Stimulated activated memory B cell treated with anti-CD40 and anti-IgM and Interleukin-4, amounts not matched to agents 10 μg/mL and 1 μg/mL and 100 μg/mL, for 72 hours (primary cell): ENCODE measurements around the gene NAPG.
A peak's percentile ranks its signal among the peaks of the same experiment; 100 is the strongest.

ENCODE experiments used
- ATAC-seq: fragments of 150-1000 bp; cut with Tn5 transposase; 2 replicates; pipeline ENCODE4 v1.10.0; 2021
- H3K27ac Mint-ChIP-seq: one replicate; pipeline ENCODE4 v1.8.0; 2022; ENCODE audit warnings: mild to moderate bottlenecking, mixed read lengths
- H3K27me3 Mint-ChIP-seq: one replicate; pipeline ENCODE4 v1.8.0; 2022; ENCODE audit warnings: mixed read lengths
- H3K36me3 Mint-ChIP-seq: one replicate; pipeline ENCODE4 v1.8.0; 2022; ENCODE audit warnings: mixed read lengths
- H3K4me1 Mint-ChIP-seq: one replicate; pipeline ENCODE4 v1.8.0; 2022; ENCODE audit warnings: mixed read lengths
- H3K4me3 Mint-ChIP-seq: one replicate; pipeline ENCODE4 v1.8.0; 2022; ENCODE audit warnings: mild to moderate bottlenecking, moderate library complexity, mixed read lengths
- H3K9me3 Mint-ChIP-seq: one replicate; pipeline ENCODE4 v1.8.0; 2022; ENCODE audit warnings: mixed read lengths

The NAPG gene

GRCh38 chr18:10525697-10526560, at the start of gene NAPG:
TSS of gene NAPG (plus strand) at chr18:10526027. CDS start at chr18:10526103, 76 bp downstream.
- H3K4me3 Mint-ChIP-seq: peak within 1 kb of the TSS; percentile 98
- ATAC-seq: peak; percentile 93
- no peaks in the 10 kb centered on the region for H3K9me3 Mint-ChIP-seq
- no peaks in the 10 kb centered on the region for H3K27me3 Mint-ChIP-seq
- peaks cover 56% of the 10 kb centered on the region for H3K4me1 Mint-ChIP-seq
- no peaks in the 10 kb centered on the region for H3K36me3 Mint-ChIP-seq
- H3K27ac Mint-ChIP-seq: peak within 1 kb of the TSS; percentile 92

DNA sequence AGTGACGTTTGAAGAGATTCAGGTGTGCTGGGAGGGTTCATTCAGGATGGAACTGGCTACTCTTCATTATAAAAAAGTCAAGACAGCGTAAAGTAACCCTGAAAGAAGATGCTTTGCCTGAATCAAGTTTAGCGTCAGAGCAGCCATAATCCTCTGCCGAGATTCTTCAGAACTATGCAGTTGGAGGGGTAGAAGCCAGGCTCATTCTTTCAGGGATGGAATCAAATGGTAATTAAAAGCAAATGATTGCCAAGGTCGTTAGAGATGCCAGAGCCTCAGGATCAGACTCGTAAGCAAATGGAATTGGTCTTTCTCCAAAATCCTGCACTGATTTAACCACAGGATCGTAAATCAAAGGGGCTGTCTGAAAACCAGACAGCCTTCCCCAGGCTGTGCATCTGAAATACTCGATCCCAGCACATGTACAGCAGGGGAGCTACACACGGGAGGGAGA, 49.5 kb upstream of the NAPG start:
- peak overlapping the region; percentile 75 for H3K27ac Mint-ChIP-seq
- no peak for ATAC-seq
- no peaks in the 10 kb centered on the region for H3K9me3 Mint-ChIP-seq
- no peaks in the 10 kb centered on the region for H3K36me3 Mint-ChIP-seq
- no peaks in the 10 kb centered on the region for H3K27me3 Mint-ChIP-seq
- peak overlapping the region; percentile 21 for H3K4me3 Mint-ChIP-seq
- peaks cover 51% of the 10 kb centered on the region for H3K4me1 Mint-ChIP-seq

DNA sequence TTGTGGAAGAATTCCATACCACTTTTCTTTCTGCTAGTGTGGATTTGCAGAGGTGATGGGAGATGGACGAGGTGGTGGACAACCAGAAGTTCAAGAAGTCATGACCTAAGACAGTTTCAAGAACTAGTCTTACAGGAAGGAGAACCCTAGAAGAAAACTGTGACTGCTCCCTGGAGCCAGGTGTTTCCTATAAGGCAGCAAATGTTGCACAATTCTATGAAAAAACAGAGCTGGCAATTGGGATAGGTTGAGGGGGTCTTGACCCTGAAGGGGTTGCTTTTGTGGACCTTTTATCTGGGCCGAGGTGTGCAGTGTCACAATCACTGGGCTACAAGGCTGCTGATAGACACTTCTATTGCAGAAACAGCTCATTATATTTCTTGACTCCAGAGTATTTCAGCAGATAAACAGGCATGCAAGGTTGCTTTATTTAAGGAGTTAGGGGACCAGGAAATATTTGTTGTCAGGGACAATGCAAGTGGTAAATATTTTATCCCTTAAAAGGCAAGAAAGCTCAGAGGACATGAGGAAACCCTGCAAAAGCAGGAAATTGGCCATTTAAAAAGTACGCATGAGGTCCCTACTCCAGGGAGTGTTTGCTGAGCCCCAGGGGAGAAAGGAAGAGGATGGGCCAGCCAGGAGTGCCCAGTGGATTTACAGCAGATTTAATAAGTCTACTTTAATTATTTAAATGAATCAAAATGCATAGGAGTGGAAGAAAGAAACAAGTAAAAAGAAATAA, 48.5 kb upstream of the NAPG start:
- no peaks in the 10 kb centered on the region for H3K27me3 Mint-ChIP-seq
- no peak for ATAC-seq
- peaks cover 61% of the 10 kb centered on the region for H3K4me1 Mint-ChIP-seq
- no peak overlapping the region for H3K4me3 Mint-ChIP-seq
- H3K27ac Mint-ChIP-seq: no peak overlapping the region
- H3K9me3 Mint-ChIP-seq: no peaks in the 10 kb centered on the region
- no peaks in the 10 kb centered on the region for H3K36me3 Mint-ChIP-seq

DNA sequence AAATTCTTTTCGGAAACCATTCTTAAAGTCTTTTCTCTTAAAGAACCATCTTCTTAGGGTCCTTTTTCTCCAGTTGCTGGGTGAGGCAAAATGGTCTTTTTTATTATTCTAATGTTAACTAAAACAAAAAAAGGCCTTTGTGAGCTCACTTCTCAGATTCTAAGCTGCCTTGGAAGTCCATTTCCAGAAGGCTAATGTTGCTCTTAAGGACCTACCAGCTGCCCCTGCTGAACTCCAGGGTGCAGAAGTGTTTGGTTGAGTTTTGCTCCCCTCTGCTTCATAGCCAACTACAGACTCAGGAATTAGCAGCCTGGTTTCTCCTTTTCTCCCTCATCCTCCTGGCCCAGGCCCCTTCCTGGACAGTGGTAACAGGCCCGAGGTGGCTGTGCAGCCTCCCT, 48.0 kb upstream of the NAPG start:
- no peaks in the 10 kb centered on the region for H3K9me3 Mint-ChIP-seq
- no peak for ATAC-seq
- peak overlapping the region; percentile 37 for H3K27ac Mint-ChIP-seq
- H3K4me3 Mint-ChIP-seq: no peak overlapping the region
- H3K36me3 Mint-ChIP-seq: no peaks in the 10 kb centered on the region
- H3K27me3 Mint-ChIP-seq: no peaks in the 10 kb centered on the region
- H3K4me1 Mint-ChIP-seq: peaks cover 66% of the 10 kb centered on the region

GRCh38 chr18:10481831-10482230, 44.0 kb upstream of the NAPG start:
- Mint-ChIP-seq H3K4me3 (no peak overlapping the region), H3K4me1 (peaks cover 57% of the 10 kb centered on the region), H3K27me3 (no peaks in the 10 kb centered on the region), H3K27ac (peak overlapping the region; percentile 86), H3K36me3 (no peaks in the 10 kb centered on the region), H3K9me3 (no peaks in the 10 kb centered on the region)
- no peak for ATAC-seq

- H3K27me3 Mint-ChIP-seq: no peaks in the 10 kb centered on the region
- H3K27ac Mint-ChIP-seq: peak overlapping the region; percentile 86
- no peaks in the 10 kb centered on the region for H3K36me3 Mint-ChIP-seq
- peak overlapping the region; percentile 37 for H3K4me3 Mint-ChIP-seq
- H3K4me1 Mint-ChIP-seq: peaks cover 51% of the 10 kb centered on the region
- ATAC-seq: no peak
- H3K9me3 Mint-ChIP-seq: no peaks in the 10 kb centered on the region
Measured at GRCh38 chr18:10482363-10482984, 43.4 kb upstream of the NAPG start.

DNA sequence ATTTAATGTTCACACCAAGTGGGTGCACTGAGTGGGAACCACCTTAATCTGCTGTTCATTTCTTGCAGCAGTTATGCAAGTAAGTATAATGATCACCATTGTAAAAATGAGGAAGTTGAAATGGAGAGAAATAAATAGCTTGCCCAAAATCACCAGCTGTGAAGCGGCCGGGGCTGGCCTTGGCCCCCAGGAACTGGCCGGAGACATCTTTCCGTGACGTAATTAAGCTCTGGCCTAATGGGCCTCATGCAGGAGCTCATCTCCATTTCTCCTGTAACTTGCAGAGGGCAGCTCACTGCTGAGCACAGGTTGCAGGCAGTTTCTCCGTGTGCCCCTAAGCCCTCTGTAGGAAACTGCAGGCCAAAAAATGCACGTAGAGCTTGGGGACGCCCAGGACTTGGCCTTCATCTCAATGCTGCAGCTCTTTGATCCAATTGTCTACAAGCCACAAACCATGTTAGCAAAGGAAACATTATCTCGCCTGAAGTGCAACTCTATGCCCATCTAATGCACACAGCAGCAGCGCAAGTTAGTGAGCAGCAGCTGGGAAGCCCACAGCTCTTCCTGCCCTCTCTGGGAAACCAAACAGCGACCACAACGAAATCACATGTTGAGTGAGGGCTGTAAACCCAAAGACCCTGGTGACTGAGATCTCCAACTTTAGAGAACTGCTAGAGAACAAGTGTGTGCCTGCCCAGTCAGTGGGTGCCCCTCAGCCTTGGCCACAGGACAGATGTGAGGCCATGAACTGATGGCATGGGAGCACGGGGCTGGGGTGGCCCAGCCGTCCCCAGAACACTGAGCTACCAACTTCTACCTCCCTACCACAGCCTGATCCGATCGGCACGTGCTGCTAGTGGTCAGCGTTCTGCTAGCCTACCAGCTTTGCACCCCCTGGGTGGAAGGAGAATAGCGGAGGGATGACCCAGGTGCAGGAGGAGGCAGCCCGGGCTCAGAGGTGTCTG, 42.6 kb upstream of the NAPG start:
- ATAC-seq: peak; percentile 84
- H3K4me3 Mint-ChIP-seq: peak overlapping the region; percentile 37
- H3K27ac Mint-ChIP-seq: peak overlapping the region; percentile 86
- peaks cover 47% of the 10 kb centered on the region for H3K4me1 Mint-ChIP-seq
- no peaks in the 10 kb centered on the region for H3K9me3 Mint-ChIP-seq
- no peaks in the 10 kb centered on the region for H3K27me3 Mint-ChIP-seq
- no peaks in the 10 kb centered on the region for H3K36me3 Mint-ChIP-seq

DNA sequence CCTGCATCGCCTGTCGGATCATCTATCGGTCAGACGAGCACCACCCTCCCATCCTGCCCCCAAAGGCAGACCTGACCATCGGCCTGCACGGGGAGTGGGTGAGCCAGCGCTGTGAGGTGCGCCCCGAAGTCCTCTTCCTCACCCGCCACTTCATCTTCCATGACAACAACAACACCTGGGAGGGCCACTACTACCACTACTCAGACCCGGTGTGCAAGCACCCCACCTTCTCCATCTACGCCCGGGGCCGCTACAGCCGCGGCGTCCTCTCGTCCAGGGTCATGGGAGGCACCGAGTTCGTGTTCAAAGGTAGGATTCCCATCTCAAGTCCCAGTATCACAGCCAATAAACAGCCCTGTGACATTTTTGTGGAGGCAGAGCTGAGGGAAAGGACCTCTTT, 40.4 kb upstream of the NAPG start:
- Mint-ChIP-seq H3K4me1 (peaks cover 34% of the 10 kb centered on the region), H3K27me3 (no peaks in the 10 kb centered on the region), H3K27ac (no peak overlapping the region), H3K9me3 (no peaks in the 10 kb centered on the region), H3K36me3 (no peaks in the 10 kb centered on the region), H3K4me3 (no peak overlapping the region)
- ATAC-seq: no peak

- H3K4me3 Mint-ChIP-seq: no peak overlapping the region
- no peak for ATAC-seq
- no peaks in the 10 kb centered on the region for H3K27me3 Mint-ChIP-seq
- H3K4me1 Mint-ChIP-seq: peaks cover 37% of the 10 kb centered on the region
- H3K36me3 Mint-ChIP-seq: no peaks in the 10 kb centered on the region
- peak overlapping the region; percentile 19 for H3K27ac Mint-ChIP-seq
- H3K9me3 Mint-ChIP-seq: no peaks in the 10 kb centered on the region
Measured at GRCh38 chr18:10486362-10486761, 39.5 kb upstream of the NAPG start.

DNA sequence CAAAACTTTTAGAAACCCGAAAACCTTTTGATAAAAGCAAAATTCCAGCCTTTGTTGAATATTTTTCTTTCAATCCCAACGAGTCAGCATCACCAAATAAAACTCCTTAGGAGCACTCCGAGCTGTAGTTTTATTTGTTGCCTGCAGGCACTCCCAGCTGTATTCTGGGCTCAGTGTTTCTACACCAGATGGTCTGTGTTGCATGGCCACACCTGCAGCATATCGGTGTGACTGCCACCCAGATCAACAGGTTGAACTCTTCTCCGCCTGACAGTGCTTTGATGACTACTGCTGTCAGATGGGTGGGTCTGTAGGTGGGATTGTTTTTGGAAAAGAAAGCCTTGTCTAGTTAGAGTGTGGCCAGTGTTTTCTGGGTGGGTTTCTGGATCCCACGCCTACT, 38.7 kb upstream of the NAPG start:
- no peak overlapping the region for H3K4me3 Mint-ChIP-seq
- H3K9me3 Mint-ChIP-seq: no peaks in the 10 kb centered on the region
- no peaks in the 10 kb centered on the region for H3K36me3 Mint-ChIP-seq
- H3K27ac Mint-ChIP-seq: peak overlapping the region; percentile 22
- H3K4me1 Mint-ChIP-seq: peaks cover 29% of the 10 kb centered on the region
- no peaks in the 10 kb centered on the region for H3K27me3 Mint-ChIP-seq
- no peak for ATAC-seq

GRCh38 chr18:10488017-10488416, 37.8 kb upstream of the NAPG start:
- Mint-ChIP-seq H3K4me1 (peaks cover 21% of the 10 kb centered on the region), H3K27ac (peak overlapping the region; percentile 32)

GRCh38 chr18:10490401-10491165, 35.2 kb upstream of the NAPG start:
- peak; percentile 98 for ATAC-seq
- Mint-ChIP-seq H3K36me3 (no peaks in the 10 kb centered on the region), H3K27ac (peak overlapping the region; percentile 73), H3K27me3 (no peaks in the 10 kb centered on the region), H3K4me3 (no peak overlapping the region), H3K9me3 (no peaks in the 10 kb centered on the region), H3K4me1 (peaks cover 12% of the 10 kb centered on the region)

More at GRCh38 chr18:10488017-10488416, 37.8 kb upstream of the NAPG start:
- Mint-ChIP-seq H3K27me3 (no peaks in the 10 kb centered on the region), H3K4me3 (no peak overlapping the region), H3K9me3 (no peaks in the 10 kb centered on the region), H3K36me3 (no peaks in the 10 kb centered on the region)
- ATAC-seq: no peak

GRCh38 chr18:10495936-10496335, 29.9 kb upstream of the NAPG start:
- Mint-ChIP-seq H3K4me3 (no peak overlapping the region), H3K27me3 (peaks cover 10% of the 10 kb centered on the region), H3K4me1 (peaks cover 3% of the 10 kb centered on the region), H3K36me3 (no peaks in the 10 kb centered on the region), H3K27ac (no peak overlapping the region), H3K9me3 (peaks cover 2% of the 10 kb centered on the region)
- ATAC-seq: no peak

DNA sequence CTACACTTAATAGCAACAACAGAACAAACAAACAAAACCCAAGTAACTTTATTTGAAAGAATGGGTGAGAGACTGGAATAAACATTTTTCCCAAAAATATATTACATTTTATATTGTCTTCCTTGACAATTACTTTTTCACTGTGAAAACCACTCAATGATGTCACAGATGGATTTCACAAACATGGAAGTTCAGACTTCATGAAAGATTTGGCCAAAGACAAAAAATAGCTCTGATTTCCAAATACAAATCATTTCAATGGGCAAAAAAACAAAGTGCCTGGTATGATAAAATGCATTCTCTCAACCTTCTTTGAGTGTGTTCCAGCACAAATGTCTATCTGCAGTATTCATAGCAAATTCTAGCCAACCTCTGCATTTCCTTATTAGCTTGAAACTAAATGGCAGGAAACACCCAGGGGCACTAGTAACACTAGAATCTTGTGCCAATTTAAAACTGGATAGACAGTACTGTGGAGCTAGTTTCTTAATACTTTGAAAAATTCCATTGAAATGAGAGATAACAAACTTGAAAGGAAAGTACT, 28.5 kb upstream of the NAPG start:
- H3K27me3 Mint-ChIP-seq: peaks cover 16% of the 10 kb centered on the region
- no peak overlapping the region for H3K4me3 Mint-ChIP-seq

More for the DNA sequence above, 28.5 kb upstream of the NAPG start:
- Mint-ChIP-seq H3K36me3 (no peaks in the 10 kb centered on the region), H3K9me3 (peaks cover 2% of the 10 kb centered on the region), H3K4me1 (no peaks in the 10 kb centered on the region), H3K27ac (no peak overlapping the region)
- no peak for ATAC-seq
